Lower leg skin (tissue), 4 donors: ENCODE measurements around the gene TCL1A. TPM values are rescaled to one million over a fixed set of nuclear protein-coding genes. Genes with fewer than 3 reads are reported as not detected.

Source experiments
- DNase-seq, 2 donors: peaks; one replicate each; pipeline ENCODE4 v3.0.0-alpha.2; 2019; ENCODE audit warnings: low spot score in 2 of 2
- H3K4me3 ChIP-seq: fragments of 200-600 bp; sonication (generic); 2 replicates; pipeline ENCODE4 v1.5.1; 2017; ENCODE audit warnings: mild to moderate bottlenecking, low read depth; ENCODE audit not compliant: poor library complexity, severe bottlenecking
- POLR2A ChIP-seq, 2 donors: fragments of 450-650 bp; IDR thresholded peaks; one replicate each; pipeline ENCODE4 v1.6.1; 2016 to 2017; ENCODE audit warnings: antibody characterized with exemption in 2 of 2, mild to moderate bottlenecking in 1 of 2, moderate library complexity in 1 of 2
- WGBS, 2 donors: methylation state at CpG; one replicate each; pipeline ENCODE4 v1.1.5; 2018; 5-methylcytosine and 5-hydroxymethylcytosine counted together
- intact Hi-C: fragments of 100-400 bp; cut with DNase I; formaldehyde crosslinking; loops from one replicate; pipeline ENCODE4 v1.15.0; 2023; ENCODE audit warnings: low total_unique reads
- total RNA-seq, 4 donors: library from RNA; depleted of rRNA; stranded (reverse); fragments of >200 nt; gene quantifications; one replicate each; pipeline ENCODE4 v1.1.0, GENCODE V29; 2016
- TF ChIP-seq, protein P1 (sequence below), 3 donors: fragments of 450-650 bp; IDR thresholded peaks; one replicate each; pipeline ENCODE4 v1.5.1; 2016; ENCODE audit warnings: antibody characterized with exemption in 3 of 3, mild to moderate bottlenecking in 3 of 3, moderate library complexity in 2 of 3

Gene TCL1A
- total RNA-seq, 4 donors from 2014 or later, result not detected

DNA sequence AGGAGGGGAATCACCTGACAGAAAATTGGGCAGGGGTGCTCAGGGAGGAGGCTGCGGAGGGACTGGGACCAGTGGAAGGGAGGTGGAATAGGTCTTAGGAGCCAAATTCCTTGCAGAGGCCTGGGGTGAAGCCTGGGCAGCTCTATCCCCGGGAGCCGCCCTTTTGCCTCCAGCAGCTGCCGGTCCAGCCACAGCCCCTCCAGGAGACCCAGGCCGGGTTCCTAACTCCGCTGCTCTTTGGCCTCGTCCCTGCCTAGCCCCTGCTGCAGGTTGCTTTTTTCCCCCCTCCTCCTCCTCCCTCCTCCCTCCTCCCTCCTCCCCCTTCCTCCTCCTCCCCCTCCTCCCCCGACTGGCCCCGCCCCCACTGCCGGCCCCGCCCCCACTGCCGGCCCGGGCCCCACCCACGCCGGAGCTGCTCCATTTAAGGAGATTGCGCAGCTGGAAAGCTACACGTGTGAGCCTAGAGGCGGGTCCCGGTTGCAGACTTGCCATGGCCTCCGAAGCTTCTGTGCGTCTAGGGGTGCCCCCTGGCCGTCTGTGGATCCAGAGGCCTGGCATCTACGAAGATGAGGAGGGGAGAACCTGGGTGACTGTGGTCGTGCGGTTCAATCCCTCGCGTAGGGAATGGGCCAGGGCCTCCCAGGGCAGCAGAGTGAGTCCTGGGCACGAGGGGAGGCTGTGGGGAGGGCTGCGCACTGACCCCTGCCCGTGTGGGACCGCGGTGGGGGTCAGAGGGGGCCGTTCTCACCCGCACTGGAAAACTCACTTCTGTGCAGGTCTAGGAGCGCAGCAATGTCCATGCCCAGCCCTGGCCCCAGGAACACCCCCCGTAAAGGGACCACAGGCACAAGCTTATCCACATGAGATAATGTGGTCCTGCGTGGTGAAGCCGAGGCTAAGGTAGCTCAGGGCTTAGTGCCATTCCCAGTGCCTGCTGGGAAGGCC is 27.7 kb downstream of the TCL1A start, which contains the start of gene TCL1B:
TSS of gene TCL1B (plus strand) at position 449 of the 945 bp plus-strand sequence. CDS start at position 491, 42 bp downstream.
- intact Hi-C loops, result no loop called here
- WGBS, 2 donors, result 76 to 77% methylated on average over 28 of the region's 38 CpGs
- TF ChIP-seq POLR2A (IDR thresholded peaks at IDR 0.05), result no peak
- TF ChIP-seq, protein P1, sequence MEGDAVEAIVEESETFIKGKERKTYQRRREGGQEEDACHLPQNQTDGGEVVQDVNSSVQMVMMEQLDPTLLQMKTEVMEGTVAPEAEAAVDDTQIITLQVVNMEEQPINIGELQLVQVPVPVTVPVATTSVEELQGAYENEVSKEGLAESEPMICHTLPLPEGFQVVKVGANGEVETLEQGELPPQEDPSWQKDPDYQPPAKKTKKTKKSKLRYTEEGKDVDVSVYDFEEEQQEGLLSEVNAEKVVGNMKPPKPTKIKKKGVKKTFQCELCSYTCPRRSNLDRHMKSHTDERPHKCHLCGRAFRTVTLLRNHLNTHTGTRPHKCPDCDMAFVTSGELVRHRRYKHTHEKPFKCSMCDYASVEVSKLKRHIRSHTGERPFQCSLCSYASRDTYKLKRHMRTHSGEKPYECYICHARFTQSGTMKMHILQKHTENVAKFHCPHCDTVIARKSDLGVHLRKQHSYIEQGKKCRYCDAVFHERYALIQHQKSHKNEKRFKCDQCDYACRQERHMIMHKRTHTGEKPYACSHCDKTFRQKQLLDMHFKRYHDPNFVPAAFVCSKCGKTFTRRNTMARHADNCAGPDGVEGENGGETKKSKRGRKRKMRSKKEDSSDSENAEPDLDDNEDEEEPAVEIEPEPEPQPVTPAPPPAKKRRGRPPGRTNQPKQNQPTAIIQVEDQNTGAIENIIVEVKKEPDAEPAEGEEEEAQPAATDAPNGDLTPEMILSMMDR (IDR thresholded peaks at IDR 0.05), result no peak
- no peak within 1 kb of the TSS for H3K4me3 ChIP-seq
- DNase-seq, result peak in 1 of 2 donors; percentile 65

DNA sequence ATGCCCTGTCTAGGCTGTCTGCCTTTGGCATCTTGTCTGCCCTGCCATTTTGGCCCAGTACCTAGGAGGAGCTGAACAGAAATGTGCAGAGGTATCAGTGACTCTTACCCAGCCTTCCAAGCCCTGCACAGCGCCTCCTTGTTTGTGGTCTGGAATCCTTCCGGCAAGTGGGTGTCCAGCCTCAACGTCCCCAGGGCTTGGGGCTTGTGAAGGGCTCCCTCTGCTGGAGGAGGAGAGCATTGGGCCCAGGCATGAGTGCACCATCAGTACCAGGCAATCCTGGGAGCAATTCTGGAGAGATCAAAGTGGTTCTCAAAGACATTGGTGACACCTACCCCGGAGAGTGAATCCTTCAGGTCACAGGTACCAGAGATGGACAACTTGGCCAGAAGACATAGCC is 30.1 kb downstream of the TCL1A start:
- no peak overlapping the region for H3K4me3 ChIP-seq
- no peak for TF ChIP-seq POLR2A (IDR thresholded peaks at IDR 0.05)
- TF ChIP-seq, protein P1 (IDR thresholded peaks at IDR 0.05), result no peak
- intact Hi-C loops, result no loop called here
- 42 to 54% methylated on average over 4 of the region's 4 CpGs for WGBS, 2 donors
- peak in 1 of 2 donors; percentile 81 for DNase-seq

DNA sequence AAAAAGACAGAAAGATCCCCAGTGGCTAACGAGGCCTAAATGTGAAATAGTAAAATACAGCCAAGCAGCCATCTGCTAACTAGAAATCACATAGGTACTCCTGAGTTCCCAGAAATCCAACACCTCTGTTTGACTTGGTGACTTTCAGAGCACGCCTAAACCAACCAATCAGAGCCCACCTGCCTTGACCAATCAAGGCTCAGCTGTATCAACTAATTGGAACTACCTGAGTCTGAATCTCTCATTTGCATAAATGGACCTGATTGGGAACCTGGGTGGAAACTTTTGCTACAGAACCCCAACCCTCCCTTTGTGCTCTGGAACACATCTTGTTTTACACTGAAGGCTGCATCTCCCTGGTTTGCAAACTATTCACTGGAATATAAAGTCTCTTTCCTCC is 32.8 kb downstream of the TCL1A start:
- no peak overlapping the region for H3K4me3 ChIP-seq
- intact Hi-C loops, result no loop called here
- TF ChIP-seq, protein P1 (IDR thresholded peaks at IDR 0.05), result no peak
- TF ChIP-seq POLR2A (IDR thresholded peaks at IDR 0.05), result no peak
- peak in 1 of 2 donors; percentile 15 for DNase-seq
- 70 to 75% methylated on average over 2 of the region's 2 CpGs for WGBS, 2 donors

DNA sequence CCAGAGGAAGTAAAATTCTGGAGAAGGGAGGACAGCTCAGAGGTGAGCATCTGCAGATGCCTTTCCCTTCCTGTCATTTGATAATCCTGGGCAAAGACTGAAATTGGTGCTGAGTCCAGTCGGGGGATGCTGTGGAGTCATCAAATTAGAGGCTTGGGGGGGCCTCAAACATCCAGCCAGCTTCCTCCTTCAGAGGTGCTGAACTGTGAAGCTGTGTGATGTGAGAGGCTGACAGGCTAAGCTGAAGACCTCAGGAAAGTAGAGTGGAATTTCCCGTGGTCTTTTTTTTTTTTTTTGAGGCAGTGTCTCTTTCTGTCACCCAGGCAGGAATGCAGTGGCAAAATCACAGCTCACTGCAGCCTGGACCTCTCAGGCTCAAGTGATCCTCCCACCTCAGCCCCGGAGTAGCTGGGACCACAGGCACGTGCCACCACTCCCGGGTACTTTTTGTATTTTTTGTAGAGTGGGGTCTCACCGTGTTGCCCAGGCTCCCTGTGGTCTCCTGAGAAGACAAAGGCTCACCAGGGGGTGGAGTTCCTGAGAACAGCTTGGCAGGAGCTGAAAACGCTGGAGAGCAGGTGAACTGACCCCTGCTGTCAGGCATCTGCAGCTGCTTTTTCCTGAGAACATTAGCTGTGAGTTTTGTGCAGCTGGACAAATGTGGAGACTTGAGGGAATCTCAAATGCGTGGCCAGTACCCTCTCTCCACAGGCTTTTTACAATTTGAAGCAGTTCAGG is 33.8 kb downstream of the TCL1A start:
- peak in 1 of 2 donors; percentile 74 for DNase-seq
- 30 to 40% methylated on average over 8 of the region's 8 CpGs for WGBS, 2 donors

DNA sequence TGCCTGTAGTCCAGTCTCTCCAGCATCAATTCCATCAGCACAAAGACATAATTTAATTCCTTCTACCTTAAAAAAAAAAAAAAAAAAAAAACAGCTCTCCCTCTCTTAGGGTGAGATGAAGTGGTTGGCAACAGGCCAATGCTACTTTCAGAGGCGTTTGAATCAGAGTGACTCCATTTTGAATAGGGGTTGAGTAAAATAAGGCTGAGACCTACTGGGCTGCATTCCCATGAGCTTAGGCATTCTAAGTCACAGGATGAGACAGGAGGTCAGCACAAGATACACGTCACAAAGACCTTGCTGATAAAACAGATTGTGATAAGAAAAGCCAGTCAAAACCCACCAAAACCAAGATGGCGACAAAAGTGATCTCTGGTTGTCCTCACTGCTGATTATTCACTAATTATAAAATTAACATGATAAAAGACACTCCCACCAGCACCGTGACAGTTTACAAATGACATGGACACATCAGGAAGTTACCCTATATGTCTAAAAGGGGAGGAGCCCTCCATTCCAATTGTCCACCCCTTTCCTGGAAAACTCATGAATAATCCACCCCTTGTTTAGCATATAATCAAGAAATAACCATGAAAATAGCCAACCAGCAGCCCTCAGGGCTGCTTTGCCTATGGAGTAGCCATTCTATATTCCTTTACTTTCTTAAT is 34.6 kb downstream of the TCL1A start:
- intact Hi-C loops, result no loop called here
- DNase-seq, result peak in 1 of 2 donors; percentile 12
- H3K4me3 ChIP-seq, result no peak overlapping the region
- no peak for TF ChIP-seq POLR2A (IDR thresholded peaks at IDR 0.05)
- TF ChIP-seq, protein P1 (IDR thresholded peaks at IDR 0.05), result no peak
- 68 to 69% methylated on average over 4 of the region's 4 CpGs for WGBS, 2 donors

More for the DNA sequence above, 33.8 kb downstream of the TCL1A start:
- TF ChIP-seq, protein P1 (IDR thresholded peaks at IDR 0.05), result no peak
- TF ChIP-seq POLR2A (IDR thresholded peaks at IDR 0.05), result no peak
- H3K4me3 ChIP-seq, result no peak overlapping the region
- intact Hi-C loops, result no loop called here
